ENCODE data around the gene OR13D1. TPM values are rescaled to one million over a fixed set of nuclear protein-coding genes. Genes with fewer than 3 reads are reported as not detected.

OR13D1 gene
- total and polyA plus RNA-seq, 9 of the 15 experiments (the other 6 are each of a cell fraction or from before 2014, with no cell fraction given): not detected

DNA sequence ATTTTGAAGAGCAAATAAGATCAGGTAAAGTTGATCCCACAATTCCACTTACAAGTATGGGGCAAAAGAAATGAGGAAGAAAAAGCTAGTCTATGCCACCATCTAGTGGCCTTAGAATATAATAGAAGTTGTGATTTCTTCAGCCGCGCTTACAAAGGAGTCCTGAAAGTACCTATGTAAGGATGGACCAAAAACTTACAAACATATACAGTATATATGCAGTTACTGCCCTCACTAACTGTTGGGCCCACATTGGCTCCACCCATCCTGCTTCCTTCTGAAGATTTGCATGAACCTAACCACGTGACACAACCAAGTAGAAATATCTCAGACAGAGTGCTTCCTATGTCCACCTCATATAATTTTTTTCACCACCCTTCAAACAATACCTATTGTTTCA is 11.7 kb upstream of the OR13D1 start (continued):
- TF ChIP-seq RAD21 (CRISPR knock-in tag; conservative IDR thresholded peaks at IDR 0.05 in 1 of 2, IDR thresholded peaks at IDR 0.05 in 1 of 2) (peak; percentile 77 to 86), DEAF1 (CRISPR knock-in tag; IDR thresholded peaks at IDR 0.05) (peak; percentile 42; the same call in 1 of the 2 replicates)
- TF ChIP-seq, protein P1, sequence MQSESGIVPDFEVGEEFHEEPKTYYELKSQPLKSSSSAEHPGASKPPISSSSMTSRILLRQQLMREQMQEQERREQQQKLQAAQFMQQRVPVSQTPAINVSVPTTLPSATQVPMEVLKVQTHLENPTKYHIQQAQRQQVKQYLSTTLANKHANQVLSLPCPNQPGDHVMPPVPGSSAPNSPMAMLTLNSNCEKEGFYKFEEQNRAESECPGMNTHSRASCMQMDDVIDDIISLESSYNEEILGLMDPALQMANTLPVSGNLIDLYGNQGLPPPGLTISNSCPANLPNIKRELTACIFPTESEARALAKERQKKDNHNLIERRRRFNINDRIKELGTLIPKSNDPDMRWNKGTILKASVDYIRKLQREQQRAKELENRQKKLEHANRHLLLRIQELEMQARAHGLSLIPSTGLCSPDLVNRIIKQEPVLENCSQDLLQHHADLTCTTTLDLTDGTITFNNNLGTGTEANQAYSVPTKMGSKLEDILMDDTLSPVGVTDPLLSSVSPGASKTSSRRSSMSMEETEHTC (IDR thresholded peaks at IDR 0.05): no peak
- TF ChIP-seq, protein P2, sequence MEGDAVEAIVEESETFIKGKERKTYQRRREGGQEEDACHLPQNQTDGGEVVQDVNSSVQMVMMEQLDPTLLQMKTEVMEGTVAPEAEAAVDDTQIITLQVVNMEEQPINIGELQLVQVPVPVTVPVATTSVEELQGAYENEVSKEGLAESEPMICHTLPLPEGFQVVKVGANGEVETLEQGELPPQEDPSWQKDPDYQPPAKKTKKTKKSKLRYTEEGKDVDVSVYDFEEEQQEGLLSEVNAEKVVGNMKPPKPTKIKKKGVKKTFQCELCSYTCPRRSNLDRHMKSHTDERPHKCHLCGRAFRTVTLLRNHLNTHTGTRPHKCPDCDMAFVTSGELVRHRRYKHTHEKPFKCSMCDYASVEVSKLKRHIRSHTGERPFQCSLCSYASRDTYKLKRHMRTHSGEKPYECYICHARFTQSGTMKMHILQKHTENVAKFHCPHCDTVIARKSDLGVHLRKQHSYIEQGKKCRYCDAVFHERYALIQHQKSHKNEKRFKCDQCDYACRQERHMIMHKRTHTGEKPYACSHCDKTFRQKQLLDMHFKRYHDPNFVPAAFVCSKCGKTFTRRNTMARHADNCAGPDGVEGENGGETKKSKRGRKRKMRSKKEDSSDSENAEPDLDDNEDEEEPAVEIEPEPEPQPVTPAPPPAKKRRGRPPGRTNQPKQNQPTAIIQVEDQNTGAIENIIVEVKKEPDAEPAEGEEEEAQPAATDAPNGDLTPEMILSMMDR (IDR thresholded peaks at IDR 0.05 in 2 of 3, conservative IDR thresholded peaks at IDR 0.05 in 1 of 3; ENCODE audit: insufficient read depth in 2 of 3, low read depth in 1 of 3, low read length in 3 of 3): peak; percentile 27 to 65 (median 44); a peak in 4 of 6 replicates

- H3K9me1 ChIP-seq (ENCODE audit: control insufficient read depth, insufficient read depth, low read length): no peaks in the 10 kb centered on the region
- no peak overlapping the region for H3K4me2 ChIP-seq (ENCODE audit: insufficient read depth, low read length)
- FAIRE-seq (no peak), ATAC-seq (no peak), DNase-seq (ENCODE audit: extremely low read depth in 1 of 4, low spot score in 3 of 4) (no peak)
- H3K4me3 ChIP-seq: no peak overlapping the region
- 0% methylated on average over 2 of the region's 2 CpGs for WGBS (ENCODE audit: insufficient coverage, low coverage, missing lambda C conversion rate)
- in situ Hi-C loops (cut with MboI) (no loop called here), intact Hi-C loops (cut with micrococcal nuclease) (no loop called here)
- no peaks in the 10 kb centered on the region for H3K4me1 ChIP-seq (replicated peaks in 1 of 2; ENCODE audit: control insufficient read depth in 2 of 2, insufficient read depth in 2 of 2, low read length in 2 of 2)
- H3K27me3 ChIP-seq (ENCODE audit: control insufficient read depth in 2 of 2, insufficient read depth in 2 of 2, low read length in 2 of 2): no peaks in the 10 kb centered on the region
- no peak overlapping the region for H2AFZ ChIP-seq (ENCODE audit: low read depth, low read length)
- H3K27ac ChIP-seq (ENCODE audit: extremely low read depth, low read depth, low read length): no peak overlapping the region
- BruUV-seq (replicated peaks): no TSS peak
- H3K36me3 ChIP-seq (ENCODE audit: control insufficient read depth, insufficient read depth, low read length): no peaks in the 10 kb centered on the region
- CTCF ChIA-PET (ENCODE audit: low intra/inter-chr PET ratio): no interaction called here
- no peaks in the 10 kb centered on the region for H3K79me2 ChIP-seq (ENCODE audit: control insufficient read depth, insufficient read depth, low read length)
- no peaks in the 10 kb centered on the region for H4K20me1 ChIP-seq (replicated peaks; ENCODE audit: control insufficient read depth, insufficient read depth, low read length)
- POLR2A ChIA-PET: no interaction called here
- H3K9me3 ChIP-seq (replicated peaks; ENCODE audit: control insufficient read depth, insufficient read depth, low read depth, low read length): no peaks in the 10 kb centered on the region
- no peak overlapping the region for H3K9ac ChIP-seq (ENCODE audit: insufficient read depth in 1 of 2, low read depth in 2 of 2, low read length in 2 of 2)
- TF ChIP-seq, protein P3, sequence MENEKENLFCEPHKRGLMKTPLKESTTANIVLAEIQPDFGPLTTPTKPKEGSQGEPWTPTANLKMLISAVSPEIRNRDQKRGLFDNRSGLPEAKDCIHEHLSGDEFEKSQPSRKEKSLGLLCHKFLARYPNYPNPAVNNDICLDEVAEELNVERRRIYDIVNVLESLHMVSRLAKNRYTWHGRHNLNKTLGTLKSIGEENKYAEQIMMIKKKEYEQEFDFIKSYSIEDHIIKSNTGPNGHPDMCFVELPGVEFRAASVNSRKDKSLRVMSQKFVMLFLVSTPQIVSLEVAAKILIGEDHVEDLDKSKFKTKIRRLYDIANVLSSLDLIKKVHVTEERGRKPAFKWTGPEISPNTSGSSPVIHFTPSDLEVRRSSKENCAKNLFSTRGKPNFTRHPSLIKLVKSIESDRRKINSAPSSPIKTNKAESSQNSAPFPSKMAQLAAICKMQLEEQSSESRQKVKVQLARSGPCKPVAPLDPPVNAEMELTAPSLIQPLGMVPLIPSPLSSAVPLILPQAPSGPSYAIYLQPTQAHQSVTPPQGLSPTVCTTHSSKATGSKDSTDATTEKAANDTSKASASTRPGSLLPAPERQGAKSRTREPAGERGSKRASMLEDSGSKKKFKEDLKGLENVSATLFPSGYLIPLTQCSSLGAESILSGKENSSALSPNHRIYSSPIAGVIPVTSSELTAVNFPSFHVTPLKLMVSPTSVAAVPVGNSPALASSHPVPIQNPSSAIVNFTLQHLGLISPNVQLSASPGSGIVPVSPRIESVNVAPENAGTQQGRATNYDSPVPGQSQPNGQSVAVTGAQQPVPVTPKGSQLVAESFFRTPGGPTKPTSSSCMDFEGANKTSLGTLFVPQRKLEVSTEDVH (IDR thresholded peaks at IDR 0.05; ENCODE audit: low read depth, partially characterized antibody): no peak
- TF ChIP-seq MYNN (IDR thresholded peaks at IDR 0.05) (no peak), MYNN (CRISPR knock-in tag; IDR thresholded peaks at IDR 0.05) (no peak), FOXM1 (IDR thresholded peaks at IDR 0.05; ENCODE audit: low read depth) (no peak), FOXM1 (CRISPR knock-in tag; IDR thresholded peaks at IDR 0.05; ENCODE audit: low read depth) (no peak), HIVEP1 (CRISPR knock-in tag; IDR thresholded peaks at IDR 0.05) (no peak), MCM2 (IDR thresholded peaks at IDR 0.05; ENCODE audit: low read depth) (no peak), ZNF551 (CRISPR knock-in tag; IDR thresholded peaks at IDR 0.05) (no peak), GTF2A2 (tag; IDR thresholded peaks at IDR 0.05) (no peak), CCAR2 (IDR thresholded peaks at IDR 0.05; ENCODE audit: low read depth, low read length) (no peak)
These were observed 8.2 kb upstream of the OR13D1 start for GRCh38 chr9:104686081-104686480.
